Caco-2 (cell line): ENCODE measurements around the gene NUAK1. TPM values are rescaled to one million over a fixed set of nuclear protein-coding genes. Genes with fewer than 3 reads are reported as not detected.

Experiments
- BruUV-seq: library from RNA; stranded (reverse); fragments of 400-500 nt; replicated peaks from 2 replicates; lab custom pipeline; 2021; lab: Mats Ljungman, UMichigan
- CTCF ChIA-PET: fragments of 300-600 bp; sonication (Branson Sonifier 250); formaldehyde crosslinking; loops from one replicate; lab custom pipeline; 2022; ENCODE audit warnings: antibody characterized with exemption; lab: Charles Lee
- POLR2A ChIA-PET: fragments of 300-600 bp; sonication (Branson Sonifier 250); formaldehyde crosslinking; loops from one replicate; lab custom pipeline; 2022; ENCODE audit warnings: antibody characterized with exemption; lab: Charles Lee
- DNase-seq, 2 experiments: peaks; one replicate each; pipeline versions ENCODE4 v3.0.0 to v3.0.0-alpha.2; 2020 to 2022
- H3K27me3 ChIP-seq: replicated peaks from 2 replicates; pipeline ENCODE4 v1.6.0; 2011; ENCODE audit warnings: low read length; ENCODE audit not compliant: control insufficient read depth, insufficient read depth
- H3K36me3 ChIP-seq: 2 replicates; pipeline ENCODE4 v1.5.1; 2011; ENCODE audit warnings: low read length; ENCODE audit not compliant: control insufficient read depth, insufficient read depth
- H3K4me1 ChIP-seq: fragments of 250-450 bp; sonication (Bioruptor Pico); 2 replicates; pipeline ENCODE4 v1.5.1; 2020; ENCODE audit warnings: mild to moderate bottlenecking
- H3K4me3 ChIP-seq: 2 replicates; pipeline ENCODE4 v1.5.1; 2011; ENCODE audit warnings: low read depth, mild to moderate bottlenecking, control low read depth, low read length
- H3K9me3 ChIP-seq: fragments of 250-450 bp; sonication (Bioruptor Pico); 2 replicates; pipeline ENCODE4 v1.5.1; 2020; ENCODE audit warnings: mild to moderate bottlenecking, moderate library complexity
- H3K27ac Mint-ChIP-seq: one replicate; pipeline ENCODE4 v1.8.0; 2022; ENCODE audit warnings: mixed read lengths; ENCODE audit not compliant: unreplicated experiment
- H3K27me3 Mint-ChIP-seq: one replicate; pipeline ENCODE4 v1.8.0; 2022; ENCODE audit warnings: mixed read lengths; ENCODE audit not compliant: insufficient read depth, unreplicated experiment
- H3K36me3 Mint-ChIP-seq: one replicate; pipeline ENCODE4 v1.8.0; 2022; ENCODE audit warnings: mild to moderate bottlenecking, mixed read lengths; ENCODE audit not compliant: insufficient read depth, unreplicated experiment
- H3K4me1 Mint-ChIP-seq: one replicate; pipeline ENCODE4 v1.8.0; 2022; ENCODE audit warnings: low read depth, mixed read lengths; ENCODE audit not compliant: unreplicated experiment
- H3K4me3 Mint-ChIP-seq: one replicate; pipeline ENCODE4 v1.8.0; 2022; ENCODE audit warnings: mild to moderate bottlenecking, moderate library complexity, mixed read lengths; ENCODE audit not compliant: unreplicated experiment
- H3K9me3 Mint-ChIP-seq: one replicate; pipeline ENCODE4 v1.8.0; 2022; ENCODE audit warnings: mixed read lengths; ENCODE audit not compliant: unreplicated experiment
- CTCF ChIP-seq, 2 experiments: fragments of 200-600 bp in 1 of 2; IDR thresholded peaks; 1 replicate in 1 of 2; 2 replicates in 1 of 2; pipeline versions ENCODE4 v1.5.1 to v1.8.0; 2011 to 2022; ENCODE audit warnings: antibody characterized with exemption in 1 of 2, control low read depth in 1 of 2, inconsistent platforms in 1 of 2, low read depth in 1 of 2, low read length in 1 of 2, mild to moderate bottlenecking in 1 of 2, moderate library complexity in 1 of 2; ENCODE audit not compliant: insufficient read depth in 1 of 2, severe bottlenecking in 1 of 2, unreplicated experiment in 1 of 2
- intact Hi-C: fragments of 100-400 bp; cut with micrococcal nuclease; formaldehyde crosslinking; loops from one replicate; pipeline ENCODE4 v1.10.0; 2022; ENCODE audit not compliant: unreplicated experiment
- total RNA-seq: library from RNA; stranded (reverse); gene quantifications from 2 replicates; pipeline ENCODE4 v1.2.3, GENCODE V29; 2022

Gene NUAK1
- total RNA-seq, 1 experiment from 2014 or later = 3.7 TPM

DNA sequence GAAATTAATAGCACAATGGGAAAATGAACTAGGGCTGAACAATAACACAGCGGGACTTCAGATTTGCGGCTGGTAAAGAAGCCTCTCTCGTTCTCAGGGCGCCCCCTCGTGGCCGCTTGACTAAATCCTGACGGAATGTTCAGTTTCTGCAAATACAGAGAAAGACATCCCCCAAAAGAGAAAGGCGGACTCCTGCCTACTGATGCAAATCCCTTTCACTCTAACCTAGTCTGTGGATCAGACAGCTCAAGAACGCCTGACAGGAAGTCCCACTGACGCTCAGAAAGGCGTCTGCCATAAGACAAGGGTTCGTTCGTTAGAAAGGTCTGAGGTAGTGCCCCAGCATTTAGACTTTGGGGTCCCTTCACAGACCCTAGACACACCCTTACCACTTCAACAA, 2.5 kb downstream of the NUAK1 start:
- TF ChIP-seq CTCF (IDR thresholded peaks at IDR 0.05; ENCODE audit: insufficient read depth in 1 of 2, low read depth in 1 of 2, low read length in 1 of 2, severe bottlenecking in 1 of 2, unreplicated experiment in 1 of 2) = peak; percentile 78 to 85
- Histone ChIP-seq H3K4me1 (peaks cover 42% of the 10 kb centered on the region), H3K4me3 (no peak overlapping the region), H3K9me3 (no peaks in the 10 kb centered on the region), H3K36me3 (peaks cover 1% of the 10 kb centered on the region; the same call in 1 of the 2 replicates), H3K27me3 (no peaks in the 10 kb centered on the region; the same call in 1 of the 2 replicates)
- Mint-ChIP-seq H3K27ac (no peak overlapping the region), H3K4me3 (peak overlapping the region; percentile 56), H3K9me3 (no peaks in the 10 kb centered on the region), H3K4me1 (peaks cover 64% of the 10 kb centered on the region), H3K27me3 (peaks cover 2% of the 10 kb centered on the region), H3K36me3 (no peaks in the 10 kb centered on the region)
- peak; percentile 77 to 85 for DNase-seq
- no TSS peak for BruUV-seq
- intact Hi-C loops = loop anchor here (1.0 to 10.0 kb wide), 7 partner anchors 104 to 716 kb away; no protein-coding TSS in a partner anchor
- CTCF ChIA-PET = interaction anchor here (0.6 to 1.7 kb wide), 8 partner anchors 13 to 716 kb away, joined by 3 to 5 read pairs (median 3); no protein-coding TSS in a partner anchor
- POLR2A ChIA-PET = no interaction called here

- Histone ChIP-seq H3K9me3 (no peaks in the 10 kb centered on the region), H3K36me3 (no peaks in the 10 kb centered on the region; the same call in 1 of the 2 replicates), H3K27me3 (no peaks in the 10 kb centered on the region; the same call in 1 of the 2 replicates), H3K4me1 (peaks cover 43% of the 10 kb centered on the region), H3K4me3 (no peak overlapping the region)
- H3K4me1 Mint-ChIP-seq = peaks cover 67% of the 10 kb centered on the region
- H3K27me3 Mint-ChIP-seq = peaks cover 2% of the 10 kb centered on the region
- ChIA-PET CTCF (interaction anchor here (0.7 to 1.7 kb wide), 6 partner anchors 13 to 715 kb away, joined by 3 to 5 read pairs (median 4); no protein-coding TSS in a partner anchor), POLR2A (no interaction called here)
- TF ChIP-seq CTCF (IDR thresholded peaks at IDR 0.05; ENCODE audit: insufficient read depth in 1 of 2, low read depth in 1 of 2, low read length in 1 of 2, severe bottlenecking in 1 of 2, unreplicated experiment in 1 of 2) = no peak
- H3K9me3 Mint-ChIP-seq = no peaks in the 10 kb centered on the region
- no peaks in the 10 kb centered on the region for H3K36me3 Mint-ChIP-seq
- no peak overlapping the region for H3K27ac Mint-ChIP-seq
- H3K4me3 Mint-ChIP-seq = peak overlapping the region; percentile 56
- DNase-seq = no peak
- intact Hi-C loops = loop anchor here (1.0 to 10.0 kb wide), 7 partner anchors 103 to 715 kb away; no protein-coding TSS in a partner anchor
- BruUV-seq = no TSS peak
Measured at GRCh38 chr12:106135781-106136180, 3.0 kb downstream of the NUAK1 start.

- Histone ChIP-seq H3K36me3 (no peaks in the 10 kb centered on the region), H3K4me1 (peaks cover 43% of the 10 kb centered on the region), H3K4me3 (no peak overlapping the region), H3K9me3 (no peaks in the 10 kb centered on the region), H3K27me3 (no peaks in the 10 kb centered on the region; the same call in 1 of the 2 replicates)
- BruUV-seq = no TSS peak
- H3K36me3 Mint-ChIP-seq = no peaks in the 10 kb centered on the region
- peaks cover 65% of the 10 kb centered on the region for H3K4me1 Mint-ChIP-seq
- H3K4me3 Mint-ChIP-seq = no peak overlapping the region
- intact Hi-C loops = loop anchor here (5.0 to 10.0 kb wide), 2 partner anchors 178 to 270 kb away; no protein-coding TSS in a partner anchor
- POLR2A ChIA-PET = interaction anchor here (0.6 kb wide), 1 partner anchor 71 kb away, joined by 3 read pairs; no protein-coding TSS in a partner anchor
- TF ChIP-seq CTCF (IDR thresholded peaks at IDR 0.05; ENCODE audit: insufficient read depth in 1 of 2, low read depth in 1 of 2, low read length in 1 of 2, severe bottlenecking in 1 of 2, unreplicated experiment in 1 of 2) = no peak
- no peak for DNase-seq
- H3K9me3 Mint-ChIP-seq = no peaks in the 10 kb centered on the region
- H3K27me3 Mint-ChIP-seq = peaks cover 2% of the 10 kb centered on the region
- H3K27ac Mint-ChIP-seq = no peak overlapping the region
- CTCF ChIA-PET = no interaction called here
Measured at GRCh38 chr12:106135075-106135474, 3.7 kb downstream of the NUAK1 start.
